Measurements from ENCODE around the gene A2M. TPM values are rescaled to one million over a fixed set of nuclear protein-coding genes. Genes with fewer than 3 reads are reported as not detected.

A2M gene
- total and polyA plus RNA-seq, 2 of the 13 experiments (the other 11 are each of a cell fraction or from before 2014, with no cell fraction given), result 2,807 to 6,551 TPM

- no peak for TF ChIP-seq KLF12 (CRISPR knock-in tag; IDR thresholded peaks at IDR 0.05; ENCODE audit: borderline replicate concordance)
- TF ChIP-seq, protein P1, sequence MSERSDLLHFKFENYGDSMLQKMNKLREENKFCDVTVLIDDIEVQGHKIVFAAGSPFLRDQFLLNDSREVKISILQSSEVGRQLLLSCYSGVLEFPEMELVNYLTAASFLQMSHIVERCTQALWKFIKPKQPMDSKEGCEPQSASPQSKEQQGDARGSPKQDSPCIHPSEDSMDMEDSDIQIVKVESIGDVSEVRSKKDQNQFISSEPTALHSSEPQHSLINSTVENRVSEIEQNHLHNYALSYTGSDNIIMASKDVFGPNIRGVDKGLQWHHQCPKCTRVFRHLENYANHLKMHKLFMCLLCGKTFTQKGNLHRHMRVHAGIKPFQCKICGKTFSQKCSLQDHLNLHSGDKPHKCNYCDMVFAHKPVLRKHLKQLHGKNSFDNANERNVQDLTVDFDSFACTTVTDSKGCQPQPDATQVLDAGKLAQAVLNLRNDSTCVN (CRISPR knock-in tag; IDR thresholded peaks at IDR 0.05; ENCODE audit: borderline replicate concordance), result no peak
- TF ChIP-seq ZNF607 (CRISPR knock-in tag; IDR thresholded peaks at IDR 0.05; ENCODE audit: borderline replicate concordance), result no peak
- no peak for TF ChIP-seq ZNF234 (CRISPR knock-in tag; conservative IDR thresholded peaks at IDR 0.05)
- TF ChIP-seq RBFOX2 (IDR thresholded peaks at IDR 0.05; ENCODE audit: low read depth, low read length), result 0 out of 2 replicates have a peak, but pooled peaks have one; percentile 31
- TF ChIP-seq ARHGAP35 (CRISPR knock-in tag; IDR thresholded peaks at IDR 0.05; ENCODE audit: borderline replicate concordance), result no peak
- peak; percentile 79 for TF ChIP-seq KDM6A (CRISPR knock-in tag; IDR thresholded peaks at IDR 0.05; ENCODE audit: low read depth)
- TF ChIP-seq IRF2 (CRISPR knock-in tag; IDR thresholded peaks at IDR 0.05), result peak; percentile 72; the same call in 1 of the 2 replicates
- no peak for TF ChIP-seq ZNF629 (CRISPR knock-in tag; conservative IDR thresholded peaks at IDR 0.05)
- TF ChIP-seq, protein P2, sequence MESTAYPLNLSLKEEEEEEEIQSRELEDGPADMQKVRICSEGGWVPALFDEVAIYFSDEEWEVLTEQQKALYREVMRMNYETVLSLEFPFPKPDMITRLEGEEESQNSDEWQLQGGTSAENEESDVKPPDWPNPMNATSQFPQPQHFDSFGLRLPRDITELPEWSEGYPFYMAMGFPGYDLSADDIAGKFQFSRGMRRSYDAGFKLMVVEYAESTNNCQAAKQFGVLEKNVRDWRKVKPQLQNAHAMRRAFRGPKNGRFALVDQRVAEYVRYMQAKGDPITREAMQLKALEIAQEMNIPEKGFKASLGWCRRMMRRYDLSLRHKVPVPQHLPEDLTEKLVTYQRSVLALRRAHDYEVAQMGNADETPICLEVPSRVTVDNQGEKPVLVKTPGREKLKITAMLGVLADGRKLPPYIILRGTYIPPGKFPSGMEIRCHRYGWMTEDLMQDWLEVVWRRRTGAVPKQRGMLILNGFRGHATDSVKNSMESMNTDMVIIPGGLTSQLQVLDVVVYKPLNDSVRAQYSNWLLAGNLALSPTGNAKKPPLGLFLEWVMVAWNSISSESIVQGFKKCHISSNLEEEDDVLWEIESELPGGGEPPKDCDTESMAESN (CRISPR knock-in tag; conservative IDR thresholded peaks at IDR 0.05), result no peak
- no peak for TF ChIP-seq ZNF20 (CRISPR knock-in tag; IDR thresholded peaks at IDR 0.05)
- 0 out of 2 replicates have a peak, but pooled peaks have one; percentile 23 for TF ChIP-seq CBFB (CRISPR knock-in tag; IDR thresholded peaks at IDR 0.05)
- peak; percentile 42; the same call in 1 of the 2 replicates for TF ChIP-seq HOXA3 (CRISPR knock-in tag; IDR thresholded peaks at IDR 0.05)
- TF ChIP-seq ZNF776 (CRISPR knock-in tag; IDR thresholded peaks at IDR 0.05), result no peak
- no peak for TF ChIP-seq ZFAT (CRISPR knock-in tag; conservative IDR thresholded peaks at IDR 0.05)
- peak; percentile 59; the same call in 1 of the 2 replicates for TF ChIP-seq MED13 (CRISPR knock-in tag; IDR thresholded peaks at IDR 0.05)
- peak; percentile 97 for TF ChIP-seq NFIC (IDR thresholded peaks at IDR 0.05; ENCODE audit: low read length)
- TF ChIP-seq ZNF770 (CRISPR knock-in tag; IDR thresholded peaks at IDR 0.05), result no peak
- no peak for TF ChIP-seq ZC3H13 (CRISPR knock-in tag; IDR thresholded peaks at IDR 0.05)
- TF ChIP-seq ZSCAN5A (CRISPR knock-in tag; IDR thresholded peaks at IDR 0.05; ENCODE audit: borderline replicate concordance), result no peak
- TF ChIP-seq SMAD3 (CRISPR knock-in tag; IDR thresholded peaks at IDR 0.05), result peak; percentile 84; the same call in 1 of the 2 replicates
- TF ChIP-seq CHD4 (IDR thresholded peaks at IDR 0.05; ENCODE audit: borderline replicate concordance, low read length), result peak; percentile 9; the same call in 1 of the 2 replicates
- no peak for TF ChIP-seq ZNF552 (CRISPR knock-in tag; IDR thresholded peaks at IDR 0.05; ENCODE audit: borderline replicate concordance)
- peak; percentile 42; the same call in 1 of the 2 replicates for TF ChIP-seq ZNF124 (CRISPR knock-in tag; IDR thresholded peaks at IDR 0.05)
- peak; percentile 33; the same call in 1 of the 2 replicates for TF ChIP-seq FOSL2 (CRISPR knock-in tag; IDR thresholded peaks at IDR 0.05)
- TF ChIP-seq HDAC1 (CRISPR knock-in tag; IDR thresholded peaks at IDR 0.05), result peak; percentile 32
Measured at GRCh38 chr12:9135903-9136310, 20.2 kb upstream of the A2M start (continued).

Data from HepG2 (cell line).